H1 (cell line): ENCODE results near the gene NT5C1A. TPM values are rescaled to one million over a fixed set of nuclear protein-coding genes. Genes with fewer than 3 reads are reported as not detected.

ENCODE experiments used
- POLR2A ChIP-seq, 2 experiments: IDR thresholded peaks; 1 replicate in 1 of 2; 2 replicates in 1 of 2; pipeline ENCODE4 v1.6.1; 2011; ENCODE audit warnings: low read depth in 2 of 2, low read length in 2 of 2, mild to moderate bottlenecking in 2 of 2; ENCODE audit errors: control extremely low read depth in 1 of 2
- POU5F1 ChIP-seq: IDR thresholded peaks from 2 replicates; pipeline ENCODE4 v1.6.1; 2011; ENCODE audit warnings: low read depth, mild to moderate bottlenecking, low read length, moderate library complexity
- TAF1 ChIP-seq: IDR thresholded peaks from 2 replicates; pipeline ENCODE4 v1.6.1; 2011; ENCODE audit warnings: mild to moderate bottlenecking, low read depth, low read length
- polyA plus RNA-seq, 7 experiments: library from polyadenylated mRNA; depleted of rRNA in 3 of 7; stranded (reverse) in 5 of 7; unstranded in 2 of 7; fragments of >200 nt in 5 of 7; fragments of 200-250 nt in 2 of 7; gene quantifications; 1 replicate in 5 of 7; 2 replicates in 1 of 7; 4 replicates in 1 of 7; pipeline versions ENCODE4 v1.2.1 to v1.2.3, GENCODE V29; 2011 to 2013; ENCODE audit warnings: missing spikeins in 2 of 7, mixed read lengths in 2 of 7
- total RNA-seq: library from RNA; stranded (reverse); fragmentation: NEBNext Ultra II Directional; extraction: Animal tissue kit (Norgen Biotek cat#: 25700); gene quantifications from 2 replicates; pipeline ENCODE4 v1.2.1, GENCODE V29; 2021
- TF ChIP-seq, protein P1 (sequence below): fragments of 300-600 bp; sonication (generic); IDR thresholded peaks from 2 replicates; pipeline ENCODE4 v1.7.1; 2012; ENCODE audit warnings: low read length, moderate library complexity, mild to moderate bottlenecking, inconsistent platforms; ENCODE audit not compliant: insufficient replicate concordance

NT5C1A gene
- total and polyA plus RNA-seq, 2 of the 8 experiments (the other 6 are each of a cell fraction or from before 2014, with no cell fraction given) = not detected

DNA sequence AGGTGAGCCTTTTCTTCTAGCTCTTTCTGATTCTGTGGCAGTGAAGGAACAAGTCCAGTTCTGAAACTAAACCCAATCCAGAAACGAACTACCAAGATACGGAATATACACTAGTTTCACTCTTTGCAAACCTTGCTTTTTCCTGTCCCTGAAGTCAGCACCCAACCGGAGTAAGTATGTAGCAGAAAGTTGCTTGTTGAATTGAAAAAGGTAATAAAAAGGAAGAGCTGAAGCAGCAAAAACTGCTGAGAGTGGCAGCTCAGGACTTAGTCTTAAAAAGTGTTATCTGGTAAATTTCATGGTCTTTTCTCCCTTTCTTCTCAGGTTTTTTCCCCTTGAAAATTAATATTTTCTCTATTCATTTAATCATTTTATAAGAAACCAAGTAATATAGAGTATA is 9.4 kb upstream of the NT5C1A start (continued):
- TF ChIP-seq, protein P1, sequence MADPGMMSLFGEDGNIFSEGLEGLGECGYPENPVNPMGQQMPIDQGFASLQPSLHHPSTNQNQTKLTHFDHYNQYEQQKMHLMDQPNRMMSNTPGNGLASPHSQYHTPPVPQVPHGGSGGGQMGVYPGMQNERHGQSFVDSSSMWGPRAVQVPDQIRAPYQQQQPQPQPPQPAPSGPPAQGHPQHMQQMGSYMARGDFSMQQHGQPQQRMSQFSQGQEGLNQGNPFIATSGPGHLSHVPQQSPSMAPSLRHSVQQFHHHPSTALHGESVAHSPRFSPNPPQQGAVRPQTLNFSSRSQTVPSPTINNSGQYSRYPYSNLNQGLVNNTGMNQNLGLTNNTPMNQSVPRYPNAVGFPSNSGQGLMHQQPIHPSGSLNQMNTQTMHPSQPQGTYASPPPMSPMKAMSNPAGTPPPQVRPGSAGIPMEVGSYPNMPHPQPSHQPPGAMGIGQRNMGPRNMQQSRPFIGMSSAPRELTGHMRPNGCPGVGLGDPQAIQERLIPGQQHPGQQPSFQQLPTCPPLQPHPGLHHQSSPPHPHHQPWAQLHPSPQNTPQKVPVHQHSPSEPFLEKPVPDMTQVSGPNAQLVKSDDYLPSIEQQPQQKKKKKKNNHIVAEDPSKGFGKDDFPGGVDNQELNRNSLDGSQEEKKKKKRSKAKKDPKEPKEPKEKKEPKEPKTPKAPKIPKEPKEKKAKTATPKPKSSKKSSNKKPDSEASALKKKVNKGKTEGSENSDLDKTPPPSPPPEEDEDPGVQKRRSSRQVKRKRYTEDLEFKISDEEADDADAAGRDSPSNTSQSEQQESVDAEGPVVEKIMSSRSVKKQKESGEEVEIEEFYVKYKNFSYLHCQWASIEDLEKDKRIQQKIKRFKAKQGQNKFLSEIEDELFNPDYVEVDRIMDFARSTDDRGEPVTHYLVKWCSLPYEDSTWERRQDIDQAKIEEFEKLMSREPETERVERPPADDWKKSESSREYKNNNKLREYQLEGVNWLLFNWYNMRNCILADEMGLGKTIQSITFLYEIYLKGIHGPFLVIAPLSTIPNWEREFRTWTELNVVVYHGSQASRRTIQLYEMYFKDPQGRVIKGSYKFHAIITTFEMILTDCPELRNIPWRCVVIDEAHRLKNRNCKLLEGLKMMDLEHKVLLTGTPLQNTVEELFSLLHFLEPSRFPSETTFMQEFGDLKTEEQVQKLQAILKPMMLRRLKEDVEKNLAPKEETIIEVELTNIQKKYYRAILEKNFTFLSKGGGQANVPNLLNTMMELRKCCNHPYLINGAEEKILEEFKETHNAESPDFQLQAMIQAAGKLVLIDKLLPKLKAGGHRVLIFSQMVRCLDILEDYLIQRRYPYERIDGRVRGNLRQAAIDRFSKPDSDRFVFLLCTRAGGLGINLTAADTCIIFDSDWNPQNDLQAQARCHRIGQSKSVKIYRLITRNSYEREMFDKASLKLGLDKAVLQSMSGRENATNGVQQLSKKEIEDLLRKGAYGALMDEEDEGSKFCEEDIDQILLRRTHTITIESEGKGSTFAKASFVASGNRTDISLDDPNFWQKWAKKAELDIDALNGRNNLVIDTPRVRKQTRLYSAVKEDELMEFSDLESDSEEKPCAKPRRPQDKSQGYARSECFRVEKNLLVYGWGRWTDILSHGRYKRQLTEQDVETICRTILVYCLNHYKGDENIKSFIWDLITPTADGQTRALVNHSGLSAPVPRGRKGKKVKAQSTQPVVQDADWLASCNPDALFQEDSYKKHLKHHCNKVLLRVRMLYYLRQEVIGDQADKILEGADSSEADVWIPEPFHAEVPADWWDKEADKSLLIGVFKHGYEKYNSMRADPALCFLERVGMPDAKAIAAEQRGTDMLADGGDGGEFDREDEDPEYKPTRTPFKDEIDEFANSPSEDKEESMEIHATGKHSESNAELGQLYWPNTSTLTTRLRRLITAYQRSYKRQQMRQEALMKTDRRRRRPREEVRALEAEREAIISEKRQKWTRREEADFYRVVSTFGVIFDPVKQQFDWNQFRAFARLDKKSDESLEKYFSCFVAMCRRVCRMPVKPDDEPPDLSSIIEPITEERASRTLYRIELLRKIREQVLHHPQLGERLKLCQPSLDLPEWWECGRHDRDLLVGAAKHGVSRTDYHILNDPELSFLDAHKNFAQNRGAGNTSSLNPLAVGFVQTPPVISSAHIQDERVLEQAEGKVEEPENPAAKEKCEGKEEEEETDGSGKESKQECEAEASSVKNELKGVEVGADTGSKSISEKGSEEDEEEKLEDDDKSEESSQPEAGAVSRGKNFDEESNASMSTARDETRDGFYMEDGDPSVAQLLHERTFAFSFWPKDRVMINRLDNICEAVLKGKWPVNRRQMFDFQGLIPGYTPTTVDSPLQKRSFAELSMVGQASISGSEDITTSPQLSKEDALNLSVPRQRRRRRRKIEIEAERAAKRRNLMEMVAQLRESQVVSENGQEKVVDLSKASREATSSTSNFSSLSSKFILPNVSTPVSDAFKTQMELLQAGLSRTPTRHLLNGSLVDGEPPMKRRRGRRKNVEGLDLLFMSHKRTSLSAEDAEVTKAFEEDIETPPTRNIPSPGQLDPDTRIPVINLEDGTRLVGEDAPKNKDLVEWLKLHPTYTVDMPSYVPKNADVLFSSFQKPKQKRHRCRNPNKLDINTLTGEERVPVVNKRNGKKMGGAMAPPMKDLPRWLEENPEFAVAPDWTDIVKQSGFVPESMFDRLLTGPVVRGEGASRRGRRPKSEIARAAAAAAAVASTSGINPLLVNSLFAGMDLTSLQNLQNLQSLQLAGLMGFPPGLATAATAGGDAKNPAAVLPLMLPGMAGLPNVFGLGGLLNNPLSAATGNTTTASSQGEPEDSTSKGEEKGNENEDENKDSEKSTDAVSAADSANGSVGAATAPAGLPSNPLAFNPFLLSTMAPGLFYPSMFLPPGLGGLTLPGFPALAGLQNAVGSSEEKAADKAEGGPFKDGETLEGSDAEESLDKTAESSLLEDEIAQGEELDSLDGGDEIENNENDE = no peak
- no peak for TF ChIP-seq POU5F1
- no peak for TF ChIP-seq TAF1
- no peak for TF ChIP-seq POLR2A (IDR thresholded peaks at IDR 0.05; ENCODE audit: control extremely low read depth in 1 of 2, low read depth in 2 of 2, low read length in 2 of 2)
